HepG2 (cell line): ENCODE data around the gene STARD13. TPM values are rescaled to one million over a fixed set of nuclear protein-coding genes. Genes with fewer than 3 reads are reported as not detected.

Experiments used
- ATAC-seq: fragments of 200-7000 bp; cut with Tn5 transposase; 3 replicates; pipeline ENCODE4 v1.9.1; 2020; ENCODE audit warnings: mild to moderate bottlenecking, moderate library complexity
- BruUV-seq: library from RNA; stranded (reverse); fragments of 400-500 nt; replicated peaks from 2 replicates; lab custom pipeline; 2021; lab: Mats Ljungman, UMichigan
- CTCF ChIA-PET: fragments of 300-600 bp; formaldehyde crosslinking; extraction: SDS; loops from one replicate; lab custom pipeline; 2021; ENCODE audit warnings: low total read pairs, inconsistent platforms, low intra/inter-chr PET ratio; lab: Yijun Ruan, JAX
- POLR2A ChIA-PET: fragments of 350-600 bp; sonication (Branson Sonifier 250); formaldehyde crosslinking; loops from one replicate; lab custom pipeline; 2020; ENCODE audit warnings: antibody characterized with exemption, inconsistent platforms; lab: Yijun Ruan, JAX
- DNase-seq: peaks from one replicate; pipeline ENCODE4 v3.0.0-alpha.2; 2015; ENCODE audit warnings: low spot score
- FAIRE-seq: peaks from 3 replicates; lab custom pipeline; 2011; peaks lifted over from hg19 to GRCh38; lab: Jason Lieb, UNC
- H2AFZ ChIP-seq: one replicate; pipeline ENCODE4 v1.6.1; 2011; ENCODE audit warnings: low read length, inconsistent platforms
- H3K27ac ChIP-seq: fragments of 300-600 bp; 3 replicates; pipeline ENCODE4 v1.8.0; 2011; ENCODE audit warnings: mixed run types, mild to moderate bottlenecking, mixed read lengths, low read length, inconsistent platforms; ENCODE audit not compliant: insufficient read depth; ENCODE audit errors: extremely low read length
- H3K27me3 ChIP-seq, 2 experiments: fragments of 200-600 bp in 1 of 2; 2 replicates in 1 of 2; 3 replicates in 1 of 2; pipeline versions ENCODE4 v1.6.0 to v1.8.0; 2011; ENCODE audit warnings: low read length in 2 of 2, mild to moderate bottlenecking in 2 of 2, moderate library complexity in 2 of 2, inconsistent platforms in 1 of 2; ENCODE audit not compliant: insufficient read depth in 2 of 2, control insufficient read depth in 1 of 2
- H3K36me3 ChIP-seq, 2 experiments: fragments of 200-600 bp in 1 of 2; replicated peaks in 1 of 2; 2 replicates in 1 of 2; 3 replicates in 1 of 2; pipeline versions ENCODE4 v1.5.1 to v1.8.0; 2011; ENCODE audit warnings: low read length in 2 of 2, inconsistent platforms in 1 of 2; ENCODE audit not compliant: insufficient read depth in 2 of 2, control insufficient read depth in 1 of 2
- H3K4me1 ChIP-seq: 2 replicates; pipeline ENCODE4 v1.5.1; 2012; ENCODE audit warnings: low read length, inconsistent platforms; ENCODE audit not compliant: insufficient read depth
- H3K4me2 ChIP-seq: 2 replicates; pipeline ENCODE4 v1.6.0; 2011; ENCODE audit warnings: low read depth, low read length, inconsistent platforms
- H3K4me3 ChIP-seq, 3 experiments: fragments of 200-600 bp in 1 of 3; sonication (generic), shearing (Covaris generic) in 1 of 3; replicated peaks in 1 of 3; 2 replicates each; pipeline ENCODE4 v1.5.1; 2011 to 2016; ENCODE audit warnings: low read length in 3 of 3, inconsistent platforms in 2 of 3, low read depth in 2 of 3, mild to moderate bottlenecking in 2 of 3, control low read depth in 1 of 3, mixed read lengths in 1 of 3; ENCODE audit not compliant: insufficient read depth in 1 of 3
- H3K79me2 ChIP-seq: one replicate; pipeline ENCODE4 v1.6.1; 2011; ENCODE audit warnings: low read length, inconsistent platforms; ENCODE audit not compliant: insufficient read depth
- H3K9ac ChIP-seq: 2 replicates; pipeline ENCODE4 v1.6.0; 2011; ENCODE audit warnings: mild to moderate bottlenecking, low read depth, low read length, inconsistent platforms; ENCODE audit not compliant: insufficient read depth
- H3K9me3 ChIP-seq: 2 replicates; pipeline ENCODE4 v1.5.1; 2012; ENCODE audit warnings: mild to moderate bottlenecking, low read length
- H4K20me1 ChIP-seq: 2 replicates; pipeline ENCODE4 v1.6.0; 2011; ENCODE audit warnings: inconsistent platforms, mild to moderate bottlenecking, low read length, moderate library complexity; ENCODE audit not compliant: insufficient read depth
- ARNT2 ChIP-seq: sonication (generic); formaldehyde crosslinking; IDR thresholded peaks from 2 replicates; pipeline ENCODE4 v1.8.0; 2022; ENCODE audit warnings: mild to moderate bottlenecking, low read depth, missing genetic modification reagents, moderate library complexity
- ARNTL ChIP-seq: sonication (generic); formaldehyde crosslinking; IDR thresholded peaks from 2 replicates; pipeline ENCODE4 v1.4.0; 2020; ENCODE audit warnings: mild to moderate bottlenecking, missing genetic modification reagents
- FOXK2 ChIP-seq: fragments of 450-650 bp; IDR thresholded peaks from 2 replicates; pipeline ENCODE4 v1.6.1; 2016
- HNF4A ChIP-seq: sonication (generic); formaldehyde crosslinking; IDR thresholded peaks from 2 replicates; pipeline ENCODE4 v1.4.0; 2020; ENCODE audit warnings: missing genetic modification reagents
- NFIB ChIP-seq: sonication (generic); formaldehyde crosslinking; IDR thresholded peaks from 2 replicates; pipeline ENCODE4 v1.9.0; 2021; ENCODE audit warnings: missing genetic modification reagents, mild to moderate bottlenecking, borderline replicate concordance
- POGZ ChIP-seq: sonication (generic); formaldehyde crosslinking; IDR thresholded peaks from 2 replicates; pipeline ENCODE4 v1.4.0; 2020; ENCODE audit warnings: mild to moderate bottlenecking, missing genetic modification reagents
- SAP130 ChIP-seq: IDR thresholded peaks from 2 replicates; pipeline ENCODE4 v1.6.1; 2016; ENCODE audit warnings: low read depth
- SMAD9 ChIP-seq: sonication (generic); formaldehyde crosslinking; IDR thresholded peaks from 2 replicates; pipeline ENCODE4 v1.5.1; 2020; ENCODE audit warnings: mild to moderate bottlenecking, missing genetic modification reagents
- STAG1 ChIP-seq: sonication (generic); formaldehyde crosslinking; IDR thresholded peaks from 2 replicates; pipeline ENCODE4 v1.4.0; 2020; ENCODE audit warnings: missing genetic modification reagents
- ZC3H13 ChIP-seq: sonication (generic); formaldehyde crosslinking; IDR thresholded peaks from 2 replicates; pipeline ENCODE4 v1.8.1; 2023; ENCODE audit warnings: mild to moderate bottlenecking, missing genetic modification reagents, moderate library complexity
- ZNF253 ChIP-seq: sonication (generic); formaldehyde crosslinking; IDR thresholded peaks from 2 replicates; pipeline ENCODE4 v1.8.0; 2022; ENCODE audit warnings: mild to moderate bottlenecking, missing genetic modification reagents, borderline replicate concordance
- ZNF260 ChIP-seq: sonication (generic); formaldehyde crosslinking; IDR thresholded peaks from 2 replicates; pipeline ENCODE4 v1.4.0; 2020; ENCODE audit warnings: missing genetic modification reagents, low read depth, mild to moderate bottlenecking, borderline replicate concordance
- ZNF317 ChIP-seq: sonication (generic); formaldehyde crosslinking; IDR thresholded peaks from 2 replicates; pipeline ENCODE4 v1.5.0; 2020; ENCODE audit warnings: mild to moderate bottlenecking, missing genetic modification reagents
- ZNF451 ChIP-seq: sonication (generic); formaldehyde crosslinking; IDR thresholded peaks from 2 replicates; pipeline ENCODE4 v1.5.0; 2020; ENCODE audit warnings: mild to moderate bottlenecking, missing genetic modification reagents
- ZNF549 ChIP-seq: sonication (generic); formaldehyde crosslinking; IDR thresholded peaks from 2 replicates; pipeline ENCODE4 v1.5.0; 2020; ENCODE audit warnings: missing genetic modification reagents
- ZNF570 ChIP-seq: sonication (generic); formaldehyde crosslinking; IDR thresholded peaks from 2 replicates; pipeline ENCODE4 v1.4.0; 2020; ENCODE audit warnings: mild to moderate bottlenecking, missing genetic modification reagents, borderline replicate concordance
- whole genome bisulfite sequencing: methylation state at CpG from one replicate; pipeline ENCODE4 v1.1.6; 2017; ENCODE audit warnings: low lambda C conversion rate; 5-methylcytosine and 5-hydroxymethylcytosine counted together
- in situ Hi-C: cut with HindIII; loops from 2 replicates; pipeline ENCODE4 v1.10.0; 2017; ENCODE audit warnings: low pct_unique_long_range_greater_than_20kb; ENCODE audit not compliant: extremely low pct_ligation_motif_present
- intact Hi-C: fragments of 100-400 bp; cut with micrococcal nuclease; formaldehyde crosslinking; loops from one replicate; pipeline ENCODE4 v1.10.0; 2022; ENCODE audit not compliant: unreplicated experiment
- polyA plus RNA-seq, 8 experiments: library from polyadenylated mRNA; depleted of rRNA in 3 of 8; stranded (reverse) in 7 of 8; unstranded in 1 of 8; fragments of >200 nt; fragmentation: Illumina TruSeq in 4 of 8; extraction: Trizol in 4 of 8; gene quantifications; 2 replicates each; pipeline versions ENCODE4 v1.2.1 to v1.2.3, GENCODE V29; 2011 to 2016; ENCODE audit warnings: low read depth in 4 of 8, missing spikeins in 1 of 8, mixed read lengths in 1 of 8; ENCODE audit not compliant: insufficient read depth in 1 of 8
- total RNA-seq, 5 experiments: library from RNA; depleted of rRNA; stranded (reverse); fragments of >200 nt; fragmentation: Illumina TruSeq; extraction: Trizol; gene quantifications; 2 replicates each; pipeline ENCODE4 v1.2.3, GENCODE V29; 2016; ENCODE audit warnings: low read depth in 1 of 5
- TF ChIP-seq, protein P1 (sequence below): sonication (generic); formaldehyde crosslinking; conservative IDR thresholded peaks from 2 replicates; pipeline ENCODE4 v1.4.0; 2020; ENCODE audit warnings: missing genetic modification reagents
- TF ChIP-seq, protein P2 (sequence below): sonication (generic); formaldehyde crosslinking; IDR thresholded peaks from 2 replicates; pipeline ENCODE4 v1.4.0; 2020; ENCODE audit warnings: missing genetic modification reagents

The STARD13 gene
- total and polyA plus RNA-seq, 2 of the 13 experiments (the other 11 are each of a cell fraction or from before 2014, with no cell fraction given): 12.8 to 14.3 TPM

DNA sequence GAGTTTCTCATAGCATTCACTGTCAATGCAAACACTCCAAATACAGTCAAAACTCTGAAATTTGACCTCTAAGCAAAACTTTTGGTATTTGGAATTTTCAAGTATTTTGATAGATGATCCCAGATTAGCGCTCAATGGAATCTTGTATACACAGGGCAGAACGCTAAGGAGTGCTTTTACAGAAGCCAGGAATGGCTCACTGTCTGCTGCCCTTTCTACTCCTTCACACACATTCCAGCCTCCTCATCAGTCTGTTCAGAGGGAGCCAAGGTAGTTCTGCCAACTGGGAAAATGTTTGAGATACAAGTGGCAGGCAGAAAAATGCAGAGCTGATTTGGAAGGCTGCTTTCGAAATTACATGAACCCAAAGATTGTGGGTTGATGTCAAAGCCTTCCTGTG lies 4.4 kb upstream of the STARD13 start (continued):
- no peak for TF ChIP-seq ZNF570 (CRISPR knock-in tag)
- TF ChIP-seq, protein P1, sequence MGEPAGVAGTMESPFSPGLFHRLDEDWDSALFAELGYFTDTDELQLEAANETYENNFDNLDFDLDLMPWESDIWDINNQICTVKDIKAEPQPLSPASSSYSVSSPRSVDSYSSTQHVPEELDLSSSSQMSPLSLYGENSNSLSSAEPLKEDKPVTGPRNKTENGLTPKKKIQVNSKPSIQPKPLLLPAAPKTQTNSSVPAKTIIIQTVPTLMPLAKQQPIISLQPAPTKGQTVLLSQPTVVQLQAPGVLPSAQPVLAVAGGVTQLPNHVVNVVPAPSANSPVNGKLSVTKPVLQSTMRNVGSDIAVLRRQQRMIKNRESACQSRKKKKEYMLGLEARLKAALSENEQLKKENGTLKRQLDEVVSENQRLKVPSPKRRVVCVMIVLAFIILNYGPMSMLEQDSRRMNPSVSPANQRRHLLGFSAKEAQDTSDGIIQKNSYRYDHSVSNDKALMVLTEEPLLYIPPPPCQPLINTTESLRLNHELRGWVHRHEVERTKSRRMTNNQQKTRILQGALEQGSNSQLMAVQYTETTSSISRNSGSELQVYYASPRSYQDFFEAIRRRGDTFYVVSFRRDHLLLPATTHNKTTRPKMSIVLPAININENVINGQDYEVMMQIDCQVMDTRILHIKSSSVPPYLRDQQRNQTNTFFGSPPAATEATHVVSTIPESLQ (CRISPR knock-in tag): no peak
- no peak for TF ChIP-seq SMAD9 (CRISPR knock-in tag)
- TF ChIP-seq ZNF260 (CRISPR knock-in tag): no peak
- no peak for TF ChIP-seq ZNF451 (CRISPR knock-in tag)
- no peak for TF ChIP-seq POGZ (CRISPR knock-in tag)
- no peak for TF ChIP-seq ZNF253
- no peak for TF ChIP-seq NFIB (CRISPR knock-in tag)
- TF ChIP-seq ARNT2 (CRISPR knock-in tag): no peak

DNA sequence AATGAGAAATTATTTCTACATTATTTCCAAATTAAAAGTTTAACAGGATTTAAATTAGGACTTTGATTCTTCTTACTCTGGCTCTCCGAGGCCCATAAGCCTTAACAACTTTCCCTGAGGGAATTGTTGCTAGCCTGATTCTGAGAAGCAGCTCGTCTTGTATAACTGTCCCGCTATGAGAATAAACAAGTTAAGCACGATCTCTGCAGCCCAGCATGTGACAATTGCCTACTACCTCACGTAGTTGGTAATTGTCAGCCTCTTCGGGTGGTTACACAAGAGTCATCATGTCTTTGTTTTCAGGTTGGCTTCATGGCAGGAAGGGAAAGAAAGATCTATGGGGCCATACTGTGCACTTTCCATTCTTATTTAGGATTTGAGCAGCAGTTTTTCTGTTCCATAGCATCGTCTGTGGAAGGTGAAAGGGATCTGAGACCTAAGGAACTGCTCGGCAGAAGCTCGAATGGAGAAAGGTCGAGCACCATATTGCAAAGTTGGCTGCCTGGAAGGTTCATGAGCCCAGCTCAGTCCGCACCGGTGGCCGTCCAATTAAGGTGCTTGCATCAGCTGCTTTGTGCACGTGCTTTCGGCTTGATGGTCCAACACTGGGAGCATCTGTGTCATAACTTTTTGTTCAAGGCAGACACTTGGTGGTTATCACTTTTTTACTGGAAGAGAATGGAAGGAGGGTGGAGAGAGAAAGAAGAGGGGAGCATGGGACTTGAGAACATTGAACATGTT lies 1.8 kb upstream of the STARD13 start:
- no peak for FAIRE-seq
- H4K20me1 ChIP-seq: no peaks in the 10 kb centered on the region
- no peak for ATAC-seq
- POLR2A ChIA-PET: no interaction called here
- in situ Hi-C loops (no loop called here), intact Hi-C loops (no loop called here)
- H3K27ac ChIP-seq: no peak overlapping the region
- no peak overlapping the region for H3K4me3 ChIP-seq
- H3K79me2 ChIP-seq: peaks cover 32% of the 10 kb centered on the region
- H3K27me3 ChIP-seq: peaks cover 0 to 5% of the 10 kb centered on the region in 2 experiments; a peak in 1 of 5 replicates
- peaks cover 23% of the 10 kb centered on the region for H3K4me1 ChIP-seq
- WGBS: 91% methylated on average over 15 of the region's 15 CpGs
- no peak overlapping the region for H3K9ac ChIP-seq
- H3K4me2 ChIP-seq: no peak overlapping the region
- no peak overlapping the region for H2AFZ ChIP-seq
- no peak for DNase-seq
- no peaks in the 10 kb centered on the region for H3K9me3 ChIP-seq
- CTCF ChIA-PET: no interaction called here
- no TSS peak for BruUV-seq
- H3K36me3 ChIP-seq: no peaks in the 10 kb centered on the region
- TF ChIP-seq HNF4A (CRISPR knock-in tag) (no peak), ARNTL (CRISPR knock-in tag) (no peak), ZNF317 (no peak), ZNF549 (CRISPR knock-in tag) (no peak), STAG1 (no peak), ZC3H13 (no peak), FOXK2 (no peak), SAP130 (CRISPR knock-in tag) (no peak)
- TF ChIP-seq, protein P2, sequence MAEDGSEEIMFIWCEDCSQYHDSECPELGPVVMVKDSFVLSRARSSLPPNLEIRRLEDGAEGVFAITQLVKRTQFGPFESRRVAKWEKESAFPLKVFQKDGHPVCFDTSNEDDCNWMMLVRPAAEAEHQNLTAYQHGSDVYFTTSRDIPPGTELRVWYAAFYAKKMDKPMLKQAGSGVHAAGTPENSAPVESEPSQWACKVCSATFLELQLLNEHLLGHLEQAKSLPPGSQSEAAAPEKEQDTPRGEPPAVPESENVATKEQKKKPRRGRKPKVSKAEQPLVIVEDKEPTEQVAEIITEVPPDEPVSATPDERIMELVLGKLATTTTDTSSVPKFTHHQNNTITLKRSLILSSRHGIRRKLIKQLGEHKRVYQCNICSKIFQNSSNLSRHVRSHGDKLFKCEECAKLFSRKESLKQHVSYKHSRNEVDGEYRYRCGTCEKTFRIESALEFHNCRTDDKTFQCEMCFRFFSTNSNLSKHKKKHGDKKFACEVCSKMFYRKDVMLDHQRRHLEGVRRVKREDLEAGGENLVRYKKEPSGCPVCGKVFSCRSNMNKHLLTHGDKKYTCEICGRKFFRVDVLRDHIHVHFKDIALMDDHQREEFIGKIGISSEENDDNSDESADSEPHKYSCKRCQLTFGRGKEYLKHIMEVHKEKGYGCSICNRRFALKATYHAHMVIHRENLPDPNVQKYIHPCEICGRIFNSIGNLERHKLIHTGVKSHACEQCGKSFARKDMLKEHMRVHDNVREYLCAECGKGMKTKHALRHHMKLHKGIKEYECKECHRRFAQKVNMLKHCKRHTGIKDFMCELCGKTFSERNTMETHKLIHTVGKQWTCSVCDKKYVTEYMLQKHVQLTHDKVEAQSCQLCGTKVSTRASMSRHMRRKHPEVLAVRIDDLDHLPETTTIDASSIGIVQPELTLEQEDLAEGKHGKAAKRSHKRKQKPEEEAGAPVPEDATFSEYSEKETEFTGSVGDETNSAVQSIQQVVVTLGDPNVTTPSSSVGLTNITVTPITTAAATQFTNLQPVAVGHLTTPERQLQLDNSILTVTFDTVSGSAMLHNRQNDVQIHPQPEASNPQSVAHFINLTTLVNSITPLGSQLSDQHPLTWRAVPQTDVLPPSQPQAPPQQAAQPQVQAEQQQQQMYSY: no peak
